Activated B cell treated with CpG ODN at 0.5 μM for 24 hours (primary cell): Measurements from ENCODE around the gene CPLX4. TPM values are rescaled to one million over a fixed set of nuclear protein-coding genes. Genes with fewer than 3 reads are reported as not detected.

Source experiments
- ATAC-seq: fragments of 200-7000 bp; cut with Tn5 transposase; one replicate; pipeline ENCODE4 v1.10.0; 2021; ENCODE audit warnings: low read depth, mild to moderate bottlenecking, moderate library complexity
- CTCF ChIA-PET: fragments of 350-600 bp; sonication (Branson Sonifier 250); formaldehyde crosslinking; loops from one replicate; lab custom pipeline; 2021; ENCODE audit warnings: antibody characterized with exemption; lab: Charles Lee
- POLR2A ChIA-PET: fragments of 350-600 bp; sonication (Branson Sonifier 250); formaldehyde crosslinking; loops from one replicate; lab custom pipeline; 2021; ENCODE audit warnings: antibody characterized with exemption; lab: Charles Lee
- DNase-seq: peaks from one replicate; pipeline ENCODE4 v3.0.0; 2022
- H3K27ac Mint-ChIP-seq: one replicate; pipeline ENCODE4 v1.8.0; 2020; ENCODE audit warnings: mixed read lengths
- H3K27me3 Mint-ChIP-seq: one replicate; pipeline ENCODE4 v1.8.0; 2021; ENCODE audit warnings: mixed read lengths
- H3K36me3 Mint-ChIP-seq: one replicate; pipeline ENCODE4 v1.8.0; 2021; ENCODE audit warnings: low read depth, mixed read lengths
- H3K4me1 Mint-ChIP-seq: one replicate; pipeline ENCODE4 v1.8.0; 2021; ENCODE audit warnings: mixed read lengths
- H3K4me3 Mint-ChIP-seq: one replicate; pipeline ENCODE4 v1.8.0; 2020; ENCODE audit warnings: mild to moderate bottlenecking, mixed read lengths
- H3K9me3 Mint-ChIP-seq: one replicate; pipeline ENCODE4 v1.8.0; 2020; ENCODE audit warnings: mixed read lengths
- CTCF ChIP-seq: fragments of 200-600 bp; IDR thresholded peaks from one replicate; pipeline ENCODE4 v1.8.0; 2022; ENCODE audit warnings: antibody characterized with exemption, mild to moderate bottlenecking
- intact Hi-C: fragments of 100-400 bp; cut with micrococcal nuclease; formaldehyde crosslinking; loops from one replicate; pipeline ENCODE4 v1.15.1; 2024
- total RNA-seq: library from RNA; stranded (reverse); gene quantifications from 2 replicates; pipeline ENCODE4 v1.2.3, GENCODE V29; 2022

Gene CPLX4
- total RNA-seq, 1 donor from 2014 or later, result not detected

GRCh38 chr18:59272891-59273758, 45.3 kb downstream of the CPLX4 start, which contains the start of gene RAX:
Gene RAX (minus strand): TSS chr18:59273454. CDS start chr18:59273206, 248 bp downstream.
- intact Hi-C loops, result loop anchor here (5.0 kb wide), 1 partner anchor 1846 kb away; no protein-coding TSS in a partner anchor
- DNase-seq (no peak), ATAC-seq (peak; percentile 59)
- H3K9me3 Mint-ChIP-seq, result no peaks in the 10 kb centered on the region
- H3K27me3 Mint-ChIP-seq, result peaks cover 68% of the 10 kb centered on the region
- no peak within 1 kb of the TSS for H3K4me3 Mint-ChIP-seq
- CTCF ChIA-PET, result no interaction called here
- H3K36me3 Mint-ChIP-seq, result no peaks in the 10 kb centered on the region
- peaks cover 27% of the 10 kb centered on the region for H3K4me1 Mint-ChIP-seq
- no peak for TF ChIP-seq CTCF
- H3K27ac Mint-ChIP-seq, result no peak within 1 kb of the TSS
- POLR2A ChIA-PET, result interaction anchor here (0.5 kb wide), 1 partner anchor 131 kb away, joined by 5 read pairs; no protein-coding TSS in a partner anchor

GRCh38 chr18:59272221-59272888, 46.1 kb downstream of the CPLX4 start:
- ChIA-PET POLR2A (interaction anchor here (0.5 kb wide), 1 partner anchor 131 kb away, joined by 5 read pairs; no protein-coding TSS in a partner anchor), CTCF (no interaction called here)
- no peak for TF ChIP-seq CTCF
- Mint-ChIP-seq H3K27me3 (peaks cover 69% of the 10 kb centered on the region), H3K9me3 (no peaks in the 10 kb centered on the region), H3K4me1 (peaks cover 31% of the 10 kb centered on the region), H3K27ac (no peak overlapping the region), H3K4me3 (peak overlapping the region; percentile 24), H3K36me3 (no peaks in the 10 kb centered on the region)
- intact Hi-C loops, result loop anchor here (5.0 kb wide), 1 partner anchor 1845 kb away; no protein-coding TSS in a partner anchor
- no peak for DNase-seq
- no peak for ATAC-seq

GRCh38 chr18:59271606-59272220, 46.7 kb downstream of the CPLX4 start:
- no peak for TF ChIP-seq CTCF
- intact Hi-C loops, result loop anchor here (5.0 kb wide), 1 partner anchor 1844 kb away; no protein-coding TSS in a partner anchor
- Mint-ChIP-seq H3K36me3 (no peaks in the 10 kb centered on the region), H3K27me3 (peaks cover 73% of the 10 kb centered on the region), H3K4me3 (peak overlapping the region; percentile 24), H3K4me1 (peaks cover 33% of the 10 kb centered on the region), H3K27ac (no peak overlapping the region), H3K9me3 (peaks cover under 1% of the 10 kb centered on the region)
- DNase-seq (no peak), ATAC-seq (no peak)
- POLR2A ChIA-PET, result no interaction called here
- CTCF ChIA-PET, result interaction anchor here (0.8 kb wide), 1 partner anchor 42 kb away, joined by 3 read pairs; no protein-coding TSS in a partner anchor

GRCh38 chr18:59270689-59271257, 47.7 kb downstream of the CPLX4 start:
- H3K36me3 Mint-ChIP-seq, result no peaks in the 10 kb centered on the region
- H3K4me1 Mint-ChIP-seq, result peaks cover 42% of the 10 kb centered on the region

More at GRCh38 chr18:59270689-59271257, 47.7 kb downstream of the CPLX4 start:
- intact Hi-C loops, result loop anchor here (5.0 kb wide), 1 partner anchor 1843 kb away; no protein-coding TSS in a partner anchor
- no peak overlapping the region for H3K27ac Mint-ChIP-seq
- H3K9me3 Mint-ChIP-seq, result peaks cover 6% of the 10 kb centered on the region
- CTCF ChIA-PET, result interaction anchor here (0.8 kb wide), 1 partner anchor 41 kb away, joined by 3 read pairs; no protein-coding TSS in a partner anchor
- H3K4me3 Mint-ChIP-seq, result no peak overlapping the region
- POLR2A ChIA-PET, result no interaction called here
- H3K27me3 Mint-ChIP-seq, result peaks cover 75% of the 10 kb centered on the region
- TF ChIP-seq CTCF, result no peak
- no peak for ATAC-seq
- DNase-seq, result no peak
